Keratinocyte (primary cell): ENCODE results near the gene PHACTR1. TPM values are rescaled to one million over a fixed set of nuclear protein-coding genes. Genes with fewer than 3 reads are reported as not detected.

Experiments
- DNase-seq: peaks from one replicate; pipeline ENCODE4 v3.0.0-alpha.2; 2011; ENCODE audit warnings: low read depth, missing footprints, low spot score
- FAIRE-seq: peaks from 2 replicates; lab custom pipeline; 2011; peaks lifted over from hg19 to GRCh38; lab: Jason Lieb, UNC
- H2AFZ ChIP-seq: 2 replicates; pipeline ENCODE4 v1.6.0; 2012; ENCODE audit warnings: low read length, control low read depth, inconsistent platforms; ENCODE audit not compliant: control insufficient read depth
- H3K27ac ChIP-seq: 2 replicates; pipeline ENCODE4 v1.5.1; 2011; ENCODE audit warnings: low read length; ENCODE audit not compliant: control insufficient read depth, insufficient read depth
- H3K27me3 ChIP-seq: 3 replicates; pipeline ENCODE4 v1.6.0; 2011; ENCODE audit warnings: low read length; ENCODE audit not compliant: control insufficient read depth, insufficient read depth; ENCODE audit errors: extremely low read depth
- H3K36me3 ChIP-seq, 2 experiments: 2 replicates in 1 of 2; 3 replicates in 1 of 2; pipeline ENCODE4 v1.5.1; 2011; ENCODE audit warnings: low read length in 2 of 2, mild to moderate bottlenecking in 1 of 2; ENCODE audit not compliant: control insufficient read depth in 2 of 2, insufficient read depth in 2 of 2; ENCODE audit errors: extremely low read depth in 1 of 2
- H3K4me1 ChIP-seq: 3 replicates; pipeline ENCODE4 v1.5.1; 2011; ENCODE audit warnings: low read length; ENCODE audit not compliant: control insufficient read depth, insufficient read depth; ENCODE audit errors: extremely low read depth
- H3K4me2 ChIP-seq: 3 replicates; pipeline ENCODE4 v1.6.0; 2011; ENCODE audit warnings: low read depth, low read length; ENCODE audit not compliant: control insufficient read depth, insufficient read depth; ENCODE audit errors: extremely low read depth
- H3K4me3 ChIP-seq, 3 experiments: fragments of 200-600 bp in 1 of 3; sonication (generic) in 1 of 3; 2 replicates in 2 of 3; 3 replicates in 1 of 3; pipeline ENCODE4 v1.5.1; 2011 to 2016; ENCODE audit warnings: low read length in 3 of 3, mild to moderate bottlenecking in 3 of 3, control low read depth in 2 of 3, inconsistent platforms in 1 of 3, low read depth in 1 of 3, mixed read lengths in 1 of 3, mixed run types in 1 of 3, moderate library complexity in 1 of 3; ENCODE audit not compliant: control insufficient read depth in 2 of 3, insufficient read depth in 2 of 3; ENCODE audit errors: extremely low read depth in 1 of 3
- H3K79me2 ChIP-seq: 2 replicates; pipeline ENCODE4 v1.6.0; 2012; ENCODE audit warnings: low read length; ENCODE audit not compliant: control insufficient read depth, insufficient read depth
- H3K9ac ChIP-seq: 3 replicates; pipeline ENCODE4 v1.6.0; 2011; ENCODE audit warnings: low read length; ENCODE audit not compliant: control insufficient read depth, insufficient read depth; ENCODE audit errors: extremely low read depth
- H3K9me1 ChIP-seq: 3 replicates; pipeline ENCODE4 v1.6.0; 2011; ENCODE audit warnings: low read length; ENCODE audit not compliant: control insufficient read depth, insufficient read depth; ENCODE audit errors: extremely low read depth
- H3K9me3 ChIP-seq: 2 replicates; pipeline ENCODE4 v1.5.1; 2012; ENCODE audit warnings: low read depth, low read length; ENCODE audit not compliant: control insufficient read depth
- H4K20me1 ChIP-seq: 3 replicates; pipeline ENCODE4 v1.6.0; 2011; ENCODE audit warnings: low read length; ENCODE audit not compliant: control insufficient read depth, insufficient read depth; ENCODE audit errors: extremely low read depth
- CTCF ChIP-seq, 3 experiments: IDR thresholded peaks in 1 of 3; conservative IDR thresholded peaks in 1 of 3; optimal IDR thresholded peaks in 1 of 3; 2 replicates in 2 of 3; 3 replicates in 1 of 3; pipeline versions ENCODE3 to v1.5.1; 2011; ENCODE audit warnings: low read length in 3 of 3, mild to moderate bottlenecking in 3 of 3, moderate library complexity in 2 of 3, control low read depth in 1 of 3, inconsistent platforms in 1 of 3; ENCODE audit not compliant: insufficient read depth in 2 of 3; ENCODE audit errors: extremely low read depth in 1 of 3
- EZH2 ChIP-seq: IDR thresholded peaks from one replicate; pipeline ENCODE4 v1.6.1; 2012; ENCODE audit warnings: inconsistent platforms, mild to moderate bottlenecking, low read length, moderate library complexity
- dilution Hi-C: fragments of 300-500 bp; cut with MboI; formaldehyde crosslinking; loops from one replicate; pipeline ENCODE4 v1.7.0; 2020; ENCODE audit warnings: low sequenced_read_pairs; ENCODE audit not compliant: extremely low pct_ligation_motif_present
- polyA plus RNA-seq, 5 experiments: library from polyadenylated mRNA; depleted of rRNA in 3 of 5; stranded (reverse) in 3 of 5; stranded (forward) in 1 of 5; unstranded in 1 of 5; fragments of >200 nt; gene quantifications; 1 replicate in 1 of 5; 2 replicates in 3 of 5; 3 replicates in 1 of 5; pipeline versions ENCODE4 v1.2.1 to v1.2.3, GENCODE V29; 2011 to 2012; ENCODE audit warnings: missing spikeins in 2 of 5, low read depth in 1 of 5, low replicate concordance in 1 of 5

Gene PHACTR1
- polyA plus RNA-seq, 1 donor (not counting 4 experiments of a cell fraction or from before 2014, with no cell fraction given), result 0.22 TPM

- Histone ChIP-seq H3K9me1 (no peaks in the 10 kb centered on the region), H3K9ac (no peak overlapping the region), H3K27me3 (no peaks in the 10 kb centered on the region), H3K4me2 (no peak overlapping the region), H3K4me3 (no peak overlapping the region), H4K20me1 (no peaks in the 10 kb centered on the region), H3K27ac (no peak overlapping the region), H3K4me1 (no peaks in the 10 kb centered on the region), H3K79me2 (no peaks in the 10 kb centered on the region), H2AFZ (no peak overlapping the region), H3K36me3 (no peaks in the 10 kb centered on the region), H3K9me3 (no peaks in the 10 kb centered on the region)
- no peak for FAIRE-seq
- dilution Hi-C loops, result no loop called here
- no peak for DNase-seq
- TF ChIP-seq CTCF (optimal IDR thresholded peaks at IDR 0.05 in 1 of 3, IDR thresholded peaks at IDR 0.05 in 1 of 3, conservative IDR thresholded peaks at IDR 0.05 in 1 of 3; ENCODE audit: extremely low read depth in 1 of 3, insufficient read depth in 2 of 3, low read length in 3 of 3) (no peak), EZH2 (no peak)
Observed at GRCh38 chr6:13275435-13275989, 558.9 kb downstream of the PHACTR1 start.

- no peak for DNase-seq
Observed at GRCh38 chr6:13277231-13277630, 560.7 kb downstream of the PHACTR1 start.

More at GRCh38 chr6:13277231-13277630, 560.7 kb downstream of the PHACTR1 start:
- Histone ChIP-seq H3K9me1 (no peaks in the 10 kb centered on the region), H4K20me1 (no peaks in the 10 kb centered on the region), H3K27me3 (no peaks in the 10 kb centered on the region), H3K9me3 (no peaks in the 10 kb centered on the region), H3K9ac (no peak overlapping the region), H3K79me2 (no peaks in the 10 kb centered on the region), H3K4me3 (no peak overlapping the region), H2AFZ (no peak overlapping the region), H3K27ac (no peak overlapping the region), H3K4me1 (no peaks in the 10 kb centered on the region), H3K4me2 (no peak overlapping the region), H3K36me3 (no peaks in the 10 kb centered on the region)
- FAIRE-seq, result no peak
- dilution Hi-C loops, result no loop called here
- TF ChIP-seq CTCF (optimal IDR thresholded peaks at IDR 0.05 in 1 of 3, IDR thresholded peaks at IDR 0.05 in 1 of 3, conservative IDR thresholded peaks at IDR 0.05 in 1 of 3; ENCODE audit: extremely low read depth in 1 of 3, insufficient read depth in 2 of 3, low read length in 3 of 3) (no peak), EZH2 (no peak)
